Prostate gland (tissue), 2 donors: ENCODE measurements around the gene SPOCK1. TPM values are rescaled to one million over a fixed set of nuclear protein-coding genes. Genes with fewer than 3 reads are reported as not detected.

Source experiments
- DNase-seq: peaks from one replicate; pipeline ENCODE4 v3.0.0-alpha.2; 2019; ENCODE audit warnings: low spot score
- H3K27ac ChIP-seq, 2 donors: fragments of 200-600 bp; sonication (generic); 2 replicates each; pipeline ENCODE4 v1.5.1; 2017 to 2019
- H3K27me3 ChIP-seq: fragments of 200-600 bp; sonication (generic); replicated peaks from 2 replicates; pipeline ENCODE4 v1.5.1; 2019; ENCODE audit not compliant: insufficient read depth
- H3K36me3 ChIP-seq, 2 donors: fragments of 200-600 bp; sonication (generic); 1 replicate in 1 of 2; 2 replicates in 1 of 2; pipeline versions ENCODE4 v1.5.1 to v1.8.1; 2017 to 2019
- H3K4me1 ChIP-seq: fragments of 200-600 bp; sonication (generic); replicated peaks from 2 replicates; pipeline ENCODE4 v1.5.1; 2019
- H3K4me3 ChIP-seq, 2 donors: fragments of 200-600 bp; sonication (generic); 2 replicates each; pipeline ENCODE4 v1.5.1; 2017 to 2019
- H3K9me3 ChIP-seq: fragments of 200-600 bp; sonication (generic); 2 replicates; pipeline ENCODE4 v1.5.1; 2017
- CTCF ChIP-seq, 4 experiments: fragments of 200-600 bp in 2 of 4; fragments of 450-650 bp in 2 of 4; sonication (generic) in 2 of 4; IDR thresholded peaks; 1 replicate in 3 of 4; 2 replicates in 1 of 4; pipeline ENCODE4 v1.5.1; 2016 to 2019; ENCODE audit warnings: antibody characterized with exemption in 4 of 4, mild to moderate bottlenecking in 2 of 4, moderate library complexity in 2 of 4
- POLR2A ChIP-seq: fragments of 450-650 bp; IDR thresholded peaks from one replicate; pipeline ENCODE4 v1.6.1; 2016; ENCODE audit warnings: antibody characterized with exemption, mild to moderate bottlenecking
- POLR2AphosphoS5 ChIP-seq: sonication (generic); formaldehyde crosslinking; IDR thresholded peaks from one replicate; pipeline ENCODE4 v1.6.1; 2017; ENCODE audit warnings: antibody characterized with exemption
- WGBS: methylation state at CpG from one replicate; pipeline ENCODE4 v1.1.5; 2018; 5-methylcytosine and 5-hydroxymethylcytosine counted together
- intact Hi-C: fragments of 100-400 bp; cut with DNase I; formaldehyde crosslinking; loops from one replicate; pipeline ENCODE4 v1.14.2; 2022
- small RNA-seq, 2 donors: library from RNA; depleted of rRNA; stranded (forward); fragments of <200 nt; gene quantifications; one replicate each; pipeline ENCODE3, GENCODE V24; 2016
- total RNA-seq, 2 donors: library from RNA; depleted of rRNA; stranded (reverse); fragments of >200 nt; gene quantifications; one replicate each; pipeline ENCODE4 v1.1.0, GENCODE V29; 2016

SPOCK1 gene
- total RNA-seq, 2 donors from 2014 or later: 89.4 to 92.9 TPM

- Histone ChIP-seq H3K4me1 (no peaks in the 10 kb centered on the region), H3K27ac (no peak overlapping the region), H3K4me3 (no peak overlapping the region), H3K36me3 (no peaks in the 10 kb centered on the region), H3K9me3 (no peaks in the 10 kb centered on the region), H3K27me3 (peaks cover 2% of the 10 kb centered on the region)
- DNase-seq: no peak
- intact Hi-C loops: no loop called here
- no peak for TF ChIP-seq CTCF (IDR thresholded peaks at IDR 0.05)
- no peak for TF ChIP-seq POLR2A
- TF ChIP-seq POLR2AphosphoS5: no peak
Measured at GRCh38 chr5:136927571-136927970, 571.6 kb downstream of the SPOCK1 start.

GRCh38 chr5:136926073-136926472 is 573.1 kb downstream of the SPOCK1 start:
- no peak overlapping the region for H3K4me3 ChIP-seq
- whole genome bisulfite sequencing: 72% methylated on average over 2 of the region's 2 CpGs
- H3K27ac ChIP-seq: no peak overlapping the region
- no peaks in the 10 kb centered on the region for H3K36me3 ChIP-seq
- DNase-seq: no peak
- intact Hi-C loops: no loop called here
- H3K27me3 ChIP-seq: peaks cover 3% of the 10 kb centered on the region
- no peaks in the 10 kb centered on the region for H3K9me3 ChIP-seq
- no peak for TF ChIP-seq POLR2AphosphoS5
- TF ChIP-seq POLR2A: no peak
- TF ChIP-seq CTCF (IDR thresholded peaks at IDR 0.05): no peak
- H3K4me1 ChIP-seq: no peaks in the 10 kb centered on the region

Small RNAs within 50 kb of the gene (small RNA-seq; reads per million reads assigned to genes)
- 0 reads per million in 2 donors for gene RNA5SP193

Other genes with a start within 250 kb of the SPOCK1 start
- gene KLHL3, start 236.8 kb upstream of the SPOCK1 start, total RNA-seq: 10 to 100 TPM in 1 of 2 donors, 1 to 10 TPM in 1; 1.8 to 14.0 TPM